HG02642 (cell line): ENCODE data around the gene ARID1B.

ENCODE experiments used
- ATAC-seq: cut with Tn5 transposase; IDR thresholded peaks from one replicate; pipeline ENCODE4 v1.9.1; 2021; ENCODE audit warnings: mild to moderate bottlenecking; ENCODE audit not compliant: unreplicated experiment, poor library complexity

The ARID1B gene

DNA sequence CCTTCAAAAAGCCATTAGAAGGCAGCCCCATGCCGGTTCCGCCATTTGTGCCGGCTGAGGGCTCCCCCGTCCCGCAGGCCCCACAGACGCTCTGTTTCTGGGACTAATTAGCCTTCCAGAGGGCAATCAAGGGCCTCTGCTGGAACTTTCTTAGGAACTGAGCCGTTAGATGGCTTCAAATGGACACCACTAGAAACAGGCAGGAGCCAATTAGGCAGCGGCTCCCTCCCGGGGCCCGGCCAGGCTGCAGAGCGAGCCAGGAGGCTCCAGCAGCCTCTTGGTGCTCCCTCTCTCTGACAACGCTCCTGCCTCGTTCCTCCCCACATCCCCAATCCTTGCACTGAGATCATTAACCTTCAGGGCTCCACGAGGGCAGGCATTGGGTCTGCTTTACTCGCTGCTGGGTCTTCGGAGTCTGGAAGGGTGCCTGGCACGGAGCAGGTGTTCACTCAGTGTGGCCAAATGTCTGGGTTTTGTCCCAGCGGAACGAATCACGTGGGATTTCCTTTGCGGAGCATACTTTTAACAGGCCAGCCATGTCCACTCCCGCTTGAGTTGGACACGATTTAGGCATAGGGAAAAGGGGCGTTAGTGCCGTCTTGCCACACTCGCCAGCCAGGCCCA lies 447.9 kb downstream of the ARID1B start:
- ATAC-seq: no peak

DNA sequence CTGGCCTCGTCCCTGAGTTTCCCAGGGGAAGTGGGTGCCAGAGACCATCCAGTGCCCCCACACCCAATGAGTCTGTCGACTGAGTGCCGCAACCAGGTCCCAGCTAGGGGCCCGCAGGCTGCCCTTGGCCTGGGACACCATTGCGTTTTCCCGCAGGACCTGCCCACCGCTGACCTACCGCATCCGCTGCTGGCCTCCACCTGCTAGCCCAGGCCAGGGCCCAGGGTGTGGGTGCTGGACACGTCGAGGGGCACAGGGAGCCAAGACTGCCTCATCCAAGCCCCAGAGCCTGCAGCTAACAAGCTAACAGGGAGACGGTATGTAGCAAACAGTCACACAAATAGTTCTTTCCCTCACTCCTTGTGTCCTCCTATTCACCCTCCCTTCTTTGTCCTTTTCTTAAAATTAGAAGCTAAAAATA lies 448.4 kb downstream of the ARID1B start:
- no peak for ATAC-seq

DNA sequence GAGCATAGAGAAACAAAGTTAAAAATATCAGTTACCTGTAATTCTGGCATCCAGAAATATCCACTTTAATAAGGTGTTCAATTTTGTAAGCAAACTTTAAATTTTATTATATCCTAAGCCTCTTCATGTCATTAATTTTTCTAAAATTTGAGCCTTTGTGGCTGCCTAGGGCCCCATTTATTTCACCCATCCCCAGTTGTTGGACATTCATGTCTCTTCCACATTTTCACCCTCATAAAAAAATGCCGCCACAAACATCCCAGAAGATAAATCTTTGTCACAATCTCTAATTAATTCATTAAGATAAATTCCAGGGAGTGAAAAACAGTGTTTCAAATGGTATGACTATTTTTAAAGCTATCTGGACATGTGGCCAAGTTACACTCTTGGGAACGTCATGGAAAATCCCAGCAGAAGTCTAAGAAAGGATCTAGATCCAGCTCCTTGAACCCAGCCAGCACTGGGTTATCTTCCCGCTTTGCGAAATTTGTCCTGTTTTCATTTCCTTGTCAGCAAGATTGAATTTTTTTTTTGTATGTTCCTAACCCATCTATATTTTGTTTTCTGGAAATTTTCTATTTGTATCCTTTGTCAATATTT lies 448.9 kb downstream of the ARID1B start:
- ATAC-seq: no peak

DNA sequence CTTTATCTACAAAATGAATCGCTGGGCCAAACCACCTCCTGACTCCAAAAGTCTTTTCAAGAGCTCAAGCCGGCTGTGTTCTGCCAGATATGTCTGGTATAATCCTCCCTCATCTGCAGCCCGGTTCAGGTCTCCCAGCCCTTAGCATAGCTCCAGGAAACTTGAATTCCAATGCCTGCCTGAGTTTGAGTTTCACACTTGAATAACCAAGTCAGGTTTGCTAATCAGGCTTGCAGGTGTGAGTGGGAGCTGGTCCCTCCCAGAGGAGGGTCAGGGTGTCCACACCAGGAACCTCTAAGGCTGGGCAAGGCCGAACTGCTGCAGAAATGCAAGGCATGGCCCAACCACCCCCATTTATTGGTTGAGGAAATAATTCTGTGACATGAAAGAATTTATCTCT lies 449.6 kb downstream of the ARID1B start:
- ATAC-seq: no peak

DNA sequence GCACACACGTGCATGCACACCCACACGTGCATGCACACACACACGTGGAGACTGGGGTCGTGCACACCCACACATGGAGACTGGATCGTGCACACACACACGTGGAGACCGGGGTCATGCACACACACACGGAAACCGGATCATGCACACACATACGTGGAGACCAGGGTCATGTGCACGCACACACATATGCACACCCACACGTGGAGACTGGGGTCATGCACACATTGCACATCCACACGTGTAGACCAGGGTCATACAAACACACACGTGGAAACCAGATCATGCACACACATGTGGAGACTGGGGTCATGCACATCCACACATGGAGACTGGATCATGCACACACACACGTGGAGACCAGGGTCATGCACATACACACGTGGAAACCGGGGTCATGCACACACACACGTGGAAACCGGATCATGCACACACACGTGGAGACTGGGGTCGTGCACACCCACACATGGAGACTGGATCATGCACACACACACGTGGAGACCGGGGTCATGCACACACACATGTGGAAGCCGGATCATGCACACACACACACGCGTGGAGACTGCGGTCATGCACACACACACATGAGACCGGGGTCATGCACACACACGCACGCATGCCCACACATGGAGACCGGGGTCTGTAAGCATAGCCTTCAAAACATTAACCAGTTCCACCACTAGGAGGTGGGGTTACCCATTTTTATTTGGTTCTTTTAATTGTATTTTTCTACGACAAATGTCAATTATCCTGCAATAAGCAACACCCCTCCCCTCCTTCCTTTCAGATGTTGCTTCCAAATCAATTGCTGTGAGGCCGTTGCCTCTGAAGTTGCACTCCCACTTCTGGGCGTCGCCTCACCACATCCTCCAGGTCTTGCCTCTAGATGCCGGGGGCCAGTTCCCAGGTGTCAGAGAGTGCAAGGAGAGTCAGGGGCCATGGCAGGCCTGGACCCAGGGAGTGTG lies 450.3 kb downstream of the ARID1B start:
- no peak for ATAC-seq

DNA sequence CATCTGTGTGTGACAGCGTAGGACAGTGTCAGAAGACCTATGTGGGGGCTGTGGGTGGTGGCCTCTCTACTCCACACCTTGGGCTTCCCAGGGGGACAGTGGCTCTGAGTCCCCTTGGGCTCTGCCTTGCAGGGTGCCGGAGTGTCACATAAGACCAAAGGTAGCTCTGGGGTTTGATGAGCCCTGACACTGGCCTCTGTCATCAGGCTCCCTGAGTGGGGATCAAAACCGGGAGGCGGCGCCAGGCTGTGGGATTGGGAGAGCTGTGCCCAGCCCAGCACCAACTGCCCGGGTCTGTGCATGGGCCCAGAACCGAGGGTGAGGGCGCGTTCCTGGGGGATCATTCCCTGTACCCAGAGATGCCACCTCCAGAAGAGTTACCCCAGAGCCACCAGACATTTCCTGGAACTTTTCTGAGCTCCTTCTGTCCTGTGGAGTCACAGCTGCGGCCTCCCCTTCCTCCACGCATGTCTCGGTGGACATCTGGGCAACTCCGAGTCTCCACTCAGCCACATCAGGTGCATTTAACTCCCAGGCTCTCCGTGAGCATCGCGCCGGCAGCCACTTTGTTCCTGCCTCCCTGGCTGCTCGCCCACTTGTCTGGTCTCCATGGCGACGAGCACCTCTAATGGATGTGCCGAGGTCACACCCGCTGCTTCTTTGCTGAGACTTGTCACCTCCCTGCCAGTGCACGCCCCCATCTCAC lies 451.4 kb downstream of the ARID1B start:
- no peak for ATAC-seq

DNA sequence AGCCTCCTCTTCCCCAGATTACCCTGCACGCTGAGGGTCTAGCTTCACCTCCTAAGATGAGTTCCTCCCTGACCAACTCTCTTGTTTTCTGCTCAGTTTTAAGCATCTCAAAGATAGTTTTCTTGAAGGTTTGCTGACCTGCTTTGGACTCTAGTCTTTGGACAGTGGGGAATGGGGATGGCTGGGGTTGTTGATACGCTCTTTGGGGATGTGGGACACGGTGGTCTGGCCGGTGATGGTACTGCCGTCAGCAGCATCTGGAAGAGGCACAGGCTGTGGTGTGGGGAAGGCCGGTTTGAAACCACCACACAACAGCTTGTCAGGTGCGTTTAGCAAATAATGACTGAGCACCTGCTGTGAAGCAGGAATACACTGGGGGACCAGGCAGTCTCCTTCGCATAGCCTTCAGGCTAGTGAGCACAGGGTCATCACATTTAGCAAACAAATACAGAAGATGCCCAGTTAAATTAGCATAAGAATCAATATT lies 452.0 kb downstream of the ARID1B start:
- no peak for ATAC-seq

DNA sequence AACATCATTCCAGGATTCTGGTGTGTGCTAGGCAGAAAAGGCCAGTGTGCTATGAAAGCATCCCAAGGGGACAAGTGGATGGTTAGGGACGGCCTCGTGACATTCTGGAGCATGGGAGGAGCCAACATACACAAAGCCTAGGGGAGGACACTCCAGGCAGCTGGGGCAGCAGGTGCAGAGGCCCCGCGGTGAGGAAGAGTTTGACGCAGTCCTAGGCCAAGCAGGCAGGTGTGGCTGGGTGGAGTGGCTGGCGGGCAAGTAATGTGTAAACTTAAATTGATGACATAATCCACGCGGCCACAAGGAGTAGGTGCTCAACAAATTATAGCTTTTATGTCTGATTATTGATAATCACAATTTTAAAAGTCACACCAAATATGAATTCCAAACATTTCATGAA lies 452.5 kb downstream of the ARID1B start:
- ATAC-seq: no peak

DNA sequence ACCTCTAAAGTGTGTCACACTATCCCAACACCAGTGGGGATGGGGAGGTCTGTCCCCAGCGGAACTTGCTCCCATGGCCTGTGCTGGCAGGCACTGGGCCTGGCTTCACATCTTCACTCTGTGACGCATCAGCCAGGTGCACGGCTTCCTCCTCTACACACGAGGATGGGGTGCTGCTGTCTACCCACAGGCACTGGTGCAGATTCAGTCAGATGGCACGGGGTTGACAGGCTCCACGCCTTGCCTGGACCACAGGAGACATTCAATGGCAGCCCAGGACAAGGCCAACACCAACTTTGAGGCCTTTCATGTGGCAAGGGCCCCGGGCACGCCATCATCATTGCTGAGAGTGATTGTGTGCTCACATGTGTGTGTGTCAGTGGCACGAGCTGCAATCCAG lies 453.7 kb downstream of the ARID1B start:
- no peak for ATAC-seq

DNA sequence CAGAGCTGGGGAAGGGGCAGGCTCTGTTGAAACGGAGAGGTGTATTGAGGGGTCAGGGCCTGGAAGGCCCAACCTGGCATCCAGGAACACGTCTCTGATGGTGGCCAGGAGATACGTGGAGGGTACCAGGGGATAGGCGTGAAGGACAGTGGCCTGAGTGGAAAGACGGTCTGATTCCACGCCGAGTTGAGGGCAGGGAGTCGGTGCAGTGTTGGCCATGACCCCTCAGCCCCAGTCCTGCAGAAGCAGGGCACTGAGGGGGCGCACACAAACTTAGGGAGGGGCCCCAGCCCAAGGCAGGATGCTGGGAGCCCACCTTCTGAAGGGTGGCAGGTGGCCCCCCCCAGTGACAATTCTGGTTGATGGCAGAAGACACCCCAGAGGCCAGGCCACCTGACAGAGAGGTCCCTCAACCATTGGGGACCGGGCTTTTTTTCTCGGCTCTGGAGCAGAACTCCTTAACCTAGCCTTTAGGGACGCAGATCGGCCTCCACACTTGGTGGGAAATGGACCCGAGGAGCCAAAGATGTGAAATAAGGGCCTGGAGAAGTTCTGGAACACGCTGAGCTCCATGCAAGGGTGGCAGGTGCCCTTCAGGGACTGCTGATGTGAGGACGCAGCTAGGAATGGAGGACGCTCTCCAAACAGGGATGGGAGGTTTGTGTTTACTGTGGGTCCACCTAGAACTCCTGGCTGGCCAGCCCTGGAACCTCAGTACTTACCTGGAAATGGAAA lies 455.1 kb downstream of the ARID1B start:
- no peak for ATAC-seq

DNA sequence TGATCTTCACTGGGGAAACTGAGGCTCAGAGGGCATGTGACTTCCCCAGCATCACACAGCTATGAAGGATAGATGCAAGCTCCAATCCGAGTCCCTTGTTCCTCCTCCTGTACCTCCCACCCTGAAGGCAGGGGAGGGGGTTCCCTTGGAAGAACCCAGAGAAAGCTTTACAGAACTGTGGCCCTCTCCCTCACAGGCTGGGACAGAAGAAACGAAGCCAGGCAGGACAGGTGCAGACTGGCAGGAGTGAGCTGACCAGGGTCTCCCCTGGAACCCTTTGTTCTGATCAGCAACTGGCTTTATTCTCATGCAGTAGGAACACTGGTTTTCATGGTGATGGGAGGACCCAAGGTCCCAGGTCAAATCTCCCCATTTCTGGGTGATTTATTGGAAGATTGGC lies 456.0 kb downstream of the ARID1B start:
- ATAC-seq: no peak

DNA sequence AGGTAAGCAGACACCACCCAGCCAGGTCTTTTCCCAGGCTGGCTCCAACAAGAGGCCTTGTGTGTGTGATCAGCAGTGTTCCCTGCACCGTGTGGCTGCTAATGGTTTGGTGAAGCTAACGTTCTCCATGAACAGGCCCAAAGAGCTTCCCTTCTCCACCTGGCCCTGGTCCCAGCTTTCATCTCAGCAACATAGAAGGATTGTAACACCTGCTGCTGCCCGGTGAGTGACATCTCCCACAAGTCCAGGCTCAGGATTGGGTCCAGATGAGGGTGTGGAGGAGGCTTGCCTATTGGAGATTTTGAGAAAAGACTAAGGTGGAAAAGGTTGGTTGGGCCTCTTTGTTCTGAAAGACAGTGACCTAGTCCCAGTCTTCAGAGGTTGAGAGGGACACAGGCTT lies 456.5 kb downstream of the ARID1B start:
- no peak for ATAC-seq

DNA sequence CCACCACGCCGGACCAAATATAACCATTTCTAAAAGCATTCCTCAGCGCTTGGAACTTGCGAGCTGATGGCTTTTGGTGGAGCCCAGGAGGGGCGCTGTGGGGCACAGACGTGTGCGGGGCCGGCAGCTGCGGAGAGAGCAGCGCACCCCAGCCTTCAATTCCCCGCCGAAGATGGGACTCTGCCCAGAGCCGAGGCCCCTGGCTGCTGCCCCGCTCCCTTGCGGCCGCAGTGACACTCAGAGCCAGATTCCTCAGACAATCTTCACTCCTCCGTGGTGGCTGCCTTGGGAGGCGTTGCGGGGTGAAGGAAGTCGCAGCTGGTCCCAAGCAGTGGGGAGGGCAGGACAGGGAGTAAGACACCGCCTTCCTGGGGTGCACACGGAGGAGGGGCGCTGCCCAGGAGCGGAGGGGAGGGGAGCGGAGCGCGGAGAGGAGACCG lies 458.4 kb downstream of the ARID1B start:
- ATAC-seq: peak; percentile 47

DNA sequence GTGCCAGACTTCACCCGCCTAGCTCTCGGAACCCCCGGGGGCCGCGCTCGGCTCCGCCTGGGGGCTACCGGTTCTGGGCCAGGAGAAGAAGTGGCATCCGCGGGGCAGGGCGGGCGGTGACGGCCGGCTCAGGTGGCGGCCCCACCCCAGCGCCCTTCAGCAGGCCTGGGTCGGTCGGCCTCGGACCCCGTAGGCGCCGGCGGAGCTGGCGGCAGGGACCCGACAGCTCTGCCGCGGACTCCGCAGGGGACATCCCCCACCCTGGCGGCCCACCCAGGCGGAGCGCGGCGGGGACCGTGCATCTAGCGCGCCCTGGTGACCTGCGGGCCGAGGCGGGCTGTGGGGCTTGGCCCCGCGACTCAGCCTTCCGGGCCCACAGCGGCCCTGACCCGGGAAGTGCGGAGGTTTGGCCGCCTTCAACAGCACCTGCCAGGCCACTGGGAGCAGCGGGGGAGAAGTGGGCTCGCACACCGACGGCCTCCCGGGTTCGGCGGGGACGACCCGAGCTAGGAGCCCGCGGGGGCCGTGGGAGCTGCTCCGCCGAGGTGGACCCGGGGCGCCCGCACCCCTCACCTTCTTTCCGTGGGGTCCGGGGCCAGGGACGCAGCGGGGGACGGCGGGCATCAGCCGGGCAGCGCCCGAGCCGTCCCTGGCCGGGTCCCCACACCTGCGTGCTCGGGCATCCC lies 459.0 kb downstream of the ARID1B start:
- peak; percentile 33 for ATAC-seq

DNA sequence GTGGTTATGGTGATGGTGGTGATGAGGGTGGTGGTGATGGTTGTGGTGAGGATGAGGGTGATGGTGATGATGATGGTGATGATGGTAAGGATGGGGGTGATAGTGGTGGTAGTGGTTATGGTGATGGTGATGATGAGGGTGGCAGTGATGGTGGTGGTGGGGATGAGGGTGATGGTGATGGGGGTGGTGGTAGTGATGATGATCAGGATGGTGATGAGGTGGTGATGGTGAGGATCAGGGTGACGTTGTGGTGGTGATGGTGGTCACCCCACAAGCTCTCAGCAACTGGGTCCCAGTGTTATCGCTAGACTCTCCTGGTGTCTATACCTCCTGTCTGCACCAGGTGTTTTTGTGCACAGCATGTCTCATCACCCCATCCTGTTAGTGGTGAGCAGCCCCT lies 461.2 kb downstream of the ARID1B start:
- no peak for ATAC-seq

DNA sequence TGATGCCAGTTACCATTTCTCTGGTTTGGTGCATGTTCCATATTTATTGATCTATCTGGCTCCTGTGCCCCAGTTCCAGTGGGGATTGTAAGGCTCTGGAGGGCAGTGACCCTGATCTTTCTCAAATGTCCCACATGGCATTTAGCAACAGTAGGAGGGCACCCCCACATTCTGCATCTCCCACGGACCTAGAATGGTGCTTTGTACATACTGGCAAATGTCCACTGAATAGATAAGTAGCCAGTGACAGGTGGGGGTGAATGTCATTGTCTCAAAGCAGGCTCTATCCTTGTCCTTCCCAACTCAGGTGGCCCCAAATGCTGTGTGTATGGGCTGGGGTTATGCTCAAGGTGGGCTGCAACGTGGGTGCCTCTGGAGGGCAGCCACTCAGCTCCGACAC lies 462.0 kb downstream of the ARID1B start:
- no peak for ATAC-seq

DNA sequence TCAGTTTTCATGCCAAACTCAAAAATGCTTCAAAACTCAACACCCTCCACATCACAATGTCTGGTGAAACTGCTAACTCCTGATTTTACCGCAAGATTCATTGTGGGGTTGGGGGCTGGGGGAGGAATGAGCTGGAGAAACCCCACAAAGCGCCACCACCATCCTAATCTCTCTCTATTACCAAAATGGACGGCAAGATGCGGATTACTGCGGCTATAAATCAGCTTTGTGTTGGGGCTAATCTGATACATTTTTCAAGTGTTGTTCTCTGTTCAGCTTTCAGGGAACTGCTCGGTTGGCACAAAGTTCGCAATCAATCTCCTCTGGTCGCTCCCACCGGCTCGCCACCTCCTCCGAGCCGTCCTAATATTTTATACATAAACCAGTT lies 462.5 kb downstream of the ARID1B start:
- ATAC-seq: no peak

DNA sequence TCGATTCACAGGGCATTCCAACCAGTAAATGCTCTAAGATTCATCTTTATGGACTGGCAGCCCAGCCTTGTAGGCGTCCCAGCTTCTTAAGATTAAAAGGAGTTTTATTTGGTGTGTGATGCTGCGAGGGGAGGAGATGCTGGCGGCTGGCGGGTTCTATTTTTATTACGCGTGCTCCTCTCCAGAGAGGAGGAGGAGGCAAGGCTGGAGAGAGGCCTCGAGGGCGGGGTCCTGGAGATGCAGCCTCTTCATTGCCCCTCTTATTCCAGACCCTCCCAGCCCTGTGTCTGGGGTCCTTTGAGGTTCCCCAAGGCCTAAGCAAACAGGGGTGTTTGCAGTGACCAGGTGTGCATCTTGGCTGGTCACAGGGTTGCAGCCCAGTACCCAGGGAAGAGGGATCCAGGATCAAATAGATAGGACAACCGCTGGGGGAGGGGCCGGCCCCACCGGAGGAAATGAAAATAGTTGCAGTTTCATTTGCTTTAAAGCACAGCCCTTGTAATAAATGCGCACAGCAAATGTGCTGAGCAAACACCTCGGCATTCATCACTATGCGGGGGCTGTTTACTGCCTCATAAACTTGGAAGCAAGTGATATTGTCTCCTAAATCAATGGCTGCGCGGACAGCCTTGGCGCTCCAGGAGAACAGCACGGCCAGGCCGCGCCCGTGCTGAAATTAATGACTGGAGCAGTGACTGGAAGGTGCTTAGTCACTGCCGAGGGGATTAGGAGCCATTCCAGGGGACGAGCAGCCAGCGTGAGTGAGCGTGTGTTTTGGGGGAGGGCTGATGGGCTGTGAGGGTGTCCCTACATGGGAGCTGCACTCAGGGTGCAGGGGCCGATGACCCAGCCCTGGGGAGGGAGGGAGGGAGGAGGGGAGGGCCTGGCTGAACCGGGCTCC lies 463.1 kb downstream of the ARID1B start:
- no peak for ATAC-seq
